Transverse colon (tissue), 4 donors: ENCODE data around the gene DISC1. TPM values are rescaled to one million over a fixed set of nuclear protein-coding genes. Genes with fewer than 3 reads are reported as not detected.

ENCODE experiments used
- DNase-seq: peaks from one replicate; pipeline ENCODE4 v3.0.0-alpha.2; 2019
- H3K27ac ChIP-seq, 4 donors: fragments of 200-600 bp; sonication (generic); 2 replicates each; pipeline ENCODE4 v1.5.1; 2016 to 2018; ENCODE audit warnings: inconsistent platforms in 4 of 4
- H3K27me3 ChIP-seq: fragments of 200-600 bp; sonication (generic); 2 replicates; pipeline ENCODE4 v1.5.1; 2017; ENCODE audit warnings: inconsistent platforms
- H3K36me3 ChIP-seq, 4 donors: fragments of 200-600 bp; sonication (generic); 2 replicates each; pipeline ENCODE4 v1.5.1; 2017 to 2019; ENCODE audit warnings: inconsistent platforms in 4 of 4
- H3K4me1 ChIP-seq, 4 donors: fragments of 200-600 bp; sonication (generic); 2 replicates each; pipeline ENCODE4 v1.5.1; 2017 to 2020; ENCODE audit warnings: inconsistent platforms in 4 of 4
- H3K4me3 ChIP-seq, 4 donors: fragments of 200-600 bp; sonication (generic); 1 replicate in 1 of 4; 2 replicates in 3 of 4; pipeline versions ENCODE4 v1.5.1 to v1.6.1; 2017 to 2019; ENCODE audit warnings: inconsistent platforms in 4 of 4
- H3K9me3 ChIP-seq, 2 donors: fragments of 200-600 bp; sonication (generic); 2 replicates each; pipeline ENCODE4 v1.5.1; 2017 to 2019; ENCODE audit warnings: inconsistent platforms in 2 of 2
- CTCF ChIP-seq, 5 experiments: fragments of 200-600 bp in 3 of 5; fragments of 450-650 bp in 2 of 5; sonication (generic) in 3 of 5; IDR thresholded peaks; 1 replicate in 2 of 5; 2 replicates in 3 of 5; pipeline ENCODE4 v1.5.1; 2016 to 2017; ENCODE audit warnings: antibody characterized with exemption in 5 of 5, inconsistent platforms in 3 of 5, mild to moderate bottlenecking in 2 of 5, moderate library complexity in 1 of 5
- EP300 ChIP-seq: sonication (generic); formaldehyde crosslinking; IDR thresholded peaks from one replicate; pipeline ENCODE4 v1.6.1; 2017; ENCODE audit warnings: antibody characterized with exemption, low read depth
- POLR2A ChIP-seq: fragments of 450-650 bp; IDR thresholded peaks from one replicate; pipeline ENCODE4 v1.6.1; 2016; ENCODE audit warnings: antibody characterized with exemption, mild to moderate bottlenecking, moderate library complexity
- POLR2AphosphoS5 ChIP-seq, 3 donors: sonication (generic); formaldehyde crosslinking; IDR thresholded peaks; one replicate each; pipeline ENCODE4 v1.6.1; 2016; ENCODE audit warnings: antibody characterized with exemption in 3 of 3
- WGBS, 2 donors: methylation state at CpG; one replicate each; pipeline ENCODE4 v1.1.5; 2018; ENCODE audit warnings: low coverage in 1 of 2; 5-methylcytosine and 5-hydroxymethylcytosine counted together
- in situ Hi-C, 4 donors: fragments of 200-750 bp; cut with MboI; loops; one replicate each; pipeline versions ENCODE4 v1.15.0 to v1.15.1; 2017; ENCODE audit warnings: low sequenced_read_pairs in 3 of 4, low pct_ligation_motif_present in 1 of 4, low pct_unique_long_range_greater_than_20kb in 1 of 4
- intact Hi-C: fragments of 100-400 bp; cut with DNase I; formaldehyde crosslinking; loops from one replicate; pipeline ENCODE4 v1.15.1; 2023; ENCODE audit warnings: low total_unique reads
- total RNA-seq, 4 donors: library from RNA; depleted of rRNA; stranded (reverse); fragments of >200 nt; gene quantifications; one replicate each; pipeline ENCODE4 v1.1.0, GENCODE V29; 2016

DISC1 gene
- total RNA-seq, 4 donors from 2014 or later, result 7.8 to 20.3 (median 11.5) TPM

GRCh38 chr1:231702331-231702730, 75.7 kb downstream of the DISC1 start:
- H3K36me3 ChIP-seq, result no peaks in the 10 kb centered on the region
- TF ChIP-seq CTCF (IDR thresholded peaks at IDR 0.05) (no peak), POLR2A (no peak), POLR2AphosphoS5 (IDR thresholded peaks at IDR 0.05) (no peak), EP300 (no peak)
- H3K27me3 ChIP-seq, result no peaks in the 10 kb centered on the region
- 88 to 100% methylated on average over 1 of the region's 1 CpG for WGBS, 2 donors
- peaks cover 0 to 10% (median 3%) of the 10 kb centered on the region in 4 donors for H3K4me1 ChIP-seq
- H3K4me3 ChIP-seq, result no peak overlapping the region
- in situ Hi-C loops (no loop called here), intact Hi-C loops (no loop called here)
- H3K27ac ChIP-seq, result no peak overlapping the region
- H3K9me3 ChIP-seq, result no peaks in the 10 kb centered on the region
- no peak for DNase-seq

GRCh38 chr1:231702804-231703203, 76.2 kb downstream of the DISC1 start:
- no peak overlapping the region for H3K27ac ChIP-seq
- DNase-seq, result no peak
- H3K4me3 ChIP-seq, result no peak overlapping the region
- in situ Hi-C loops (no loop called here), intact Hi-C loops (no loop called here)
- no peaks in the 10 kb centered on the region for H3K36me3 ChIP-seq
- WGBS, 2 donors, result 92 to 100% methylated on average over 1 of the region's 1 CpG
- no peaks in the 10 kb centered on the region for H3K9me3 ChIP-seq
- no peak for TF ChIP-seq EP300
- TF ChIP-seq POLR2A, result no peak
- TF ChIP-seq CTCF (IDR thresholded peaks at IDR 0.05), result no peak
- TF ChIP-seq POLR2AphosphoS5 (IDR thresholded peaks at IDR 0.05), result no peak
- H3K4me1 ChIP-seq, result peaks cover 0 to 10% (median 3%) of the 10 kb centered on the region in 4 donors
- H3K27me3 ChIP-seq, result no peaks in the 10 kb centered on the region

- WGBS, 2 donors, result 55 to 67% methylated on average over 5 to 6 of the region's 6 CpGs
- Histone ChIP-seq H3K27ac (no peak overlapping the region), H3K9me3 (no peaks in the 10 kb centered on the region), H3K4me1 (peaks cover 0 to 6% (median 0%) of the 10 kb centered on the region in 4 donors), H3K27me3 (no peaks in the 10 kb centered on the region), H3K4me3 (no peak overlapping the region), H3K36me3 (no peaks in the 10 kb centered on the region)
- intact Hi-C loops, result no loop called here
- no peak for TF ChIP-seq CTCF (IDR thresholded peaks at IDR 0.05)
- TF ChIP-seq EP300, result no peak
- TF ChIP-seq POLR2AphosphoS5 (IDR thresholded peaks at IDR 0.05), result no peak
- no peak for TF ChIP-seq POLR2A
- no peak for DNase-seq
- in situ Hi-C loops, result no loop called here
These were observed 79.5 kb downstream of the DISC1 start for GRCh38 chr1:231705806-231706760.

GRCh38 chr1:231706934-231707333, 80.3 kb downstream of the DISC1 start:
- Histone ChIP-seq H3K36me3 (no peaks in the 10 kb centered on the region), H3K4me3 (no peak overlapping the region), H3K27me3 (no peaks in the 10 kb centered on the region), H3K27ac (no peak overlapping the region), H3K4me1 (peaks cover 0 to 6% (median 0%) of the 10 kb centered on the region in 4 donors), H3K9me3 (no peaks in the 10 kb centered on the region)
- no peak for TF ChIP-seq POLR2AphosphoS5 (IDR thresholded peaks at IDR 0.05)
- no peak for TF ChIP-seq CTCF (IDR thresholded peaks at IDR 0.05)
- no peak for TF ChIP-seq POLR2A
- TF ChIP-seq EP300, result no peak
- in situ Hi-C loops, result no loop called here
- intact Hi-C loops, result no loop called here
- 94% methylated on average over 3 of the region's 3 CpGs; no CpG with 5 or more reads in 1 of the 2 donors for WGBS, 2 donors
- DNase-seq, result no peak
